ENCODE data around the gene FRMPD2.
A peak's percentile ranks its signal among the peaks of the same experiment; 100 is the strongest.

FRMPD2 gene

GRCh38 chr10:48257407-48257961, 17.0 kb downstream of the FRMPD2 start:
- ChIA-PET CTCF (interaction anchor here (1.4 kb wide), 1 partner anchor 31 kb away, joined by 3 read pairs; no protein-coding TSS in a partner anchor), POLR2A (ENCODE audit: low non-redundant PET) (no interaction called here)
- no peak for TF ChIP-seq CTCF (conservative IDR thresholded peaks at IDR 0.05; ENCODE audit: low read depth)
- no peak overlapping the region for H3K27ac ChIP-seq
- DNase-seq (ENCODE audit: low spot score): no peak

GRCh38 chr10:48255722-48256121, 18.8 kb downstream of the FRMPD2 start:
- TF ChIP-seq CTCF (conservative IDR thresholded peaks at IDR 0.05; ENCODE audit: low read depth): no peak
- ChIA-PET POLR2A (ENCODE audit: low non-redundant PET) (no interaction called here), CTCF (no interaction called here)
- no peak overlapping the region for H3K27ac ChIP-seq
- DNase-seq (ENCODE audit: low spot score): no peak

GRCh38 chr10:48254750-48255512, 19.6 kb downstream of the FRMPD2 start:
- POLR2A ChIA-PET (ENCODE audit: low non-redundant PET): no interaction called here
- DNase-seq (ENCODE audit: low spot score): no peak
- CTCF ChIA-PET: no interaction called here
- no peak overlapping the region for H3K27ac ChIP-seq
- TF ChIP-seq CTCF (conservative IDR thresholded peaks at IDR 0.05; ENCODE audit: low read depth): no peak

GRCh38 chr10:48253970-48254657, 20.4 kb downstream of the FRMPD2 start:
- peak; percentile 83 for DNase-seq (ENCODE audit: low spot score)
- peak overlapping the region; percentile 71 for H3K27ac ChIP-seq
- no peak for TF ChIP-seq CTCF (conservative IDR thresholded peaks at IDR 0.05; ENCODE audit: low read depth)
- ChIA-PET CTCF (no interaction called here), POLR2A (ENCODE audit: low non-redundant PET) (no interaction called here)

GRCh38 chr10:48252354-48252650, 22.2 kb downstream of the FRMPD2 start:
- POLR2A ChIA-PET (ENCODE audit: low non-redundant PET): no interaction called here
- CTCF ChIA-PET: interaction anchor here (2.2 kb wide), 1 partner anchor 37 kb away, joined by 6 read pairs; no protein-coding TSS in a partner anchor
- no peak for TF ChIP-seq CTCF (conservative IDR thresholded peaks at IDR 0.05; ENCODE audit: low read depth)
- H3K27ac ChIP-seq: peak overlapping the region; percentile 81
- DNase-seq (ENCODE audit: low spot score): no peak

GRCh38 chr10:48251525-48252353, 22.8 kb downstream of the FRMPD2 start:
- CTCF ChIA-PET: interaction anchor here (1.1 to 2.2 kb wide), 2 partner anchors 37 to 38 kb away, joined by 3 to 6 read pairs; no protein-coding TSS in a partner anchor
- H3K27ac ChIP-seq: peak overlapping the region; percentile 81
- DNase-seq (ENCODE audit: low spot score): peak; percentile 51
- POLR2A ChIA-PET (ENCODE audit: low non-redundant PET): no interaction called here
- TF ChIP-seq CTCF (conservative IDR thresholded peaks at IDR 0.05; ENCODE audit: low read depth): no peak

Measured in RWPE1 (cell line).